Endodermal cell (in vitro differentiated cells): Measurements from ENCODE around the gene CAB39. TPM values are rescaled to one million over a fixed set of nuclear protein-coding genes. Genes with fewer than 3 reads are reported as not detected.

Source experiments
- DNase-seq: peaks from one replicate; pipeline ENCODE4 v3.0.0-alpha.2; 2017
- H3K27ac ChIP-seq: 2 replicates; pipeline ENCODE4 v1.5.1; 2013; ENCODE audit warnings: mild to moderate bottlenecking, low read depth, low read length, moderate library complexity
- H3K27me3 ChIP-seq: 2 replicates; pipeline ENCODE4 v1.6.1; 2013; ENCODE audit warnings: mild to moderate bottlenecking, low read length, moderate library complexity; ENCODE audit not compliant: insufficient read depth, control insufficient read depth, poor library complexity, severe bottlenecking
- H3K36me3 ChIP-seq: 2 replicates; pipeline ENCODE4 v1.7.0; 2013; ENCODE audit warnings: mild to moderate bottlenecking, low read length, moderate library complexity; ENCODE audit not compliant: control insufficient read depth, insufficient read depth
- H3K4me1 ChIP-seq: one replicate; pipeline ENCODE4 v1.7.0; 2013; ENCODE audit warnings: low read length; ENCODE audit not compliant: control insufficient read depth, insufficient read depth
- H3K4me3 ChIP-seq: 2 replicates; pipeline ENCODE4 v1.5.1; 2013; ENCODE audit warnings: mild to moderate bottlenecking, low read length, moderate library complexity
- H3K9ac ChIP-seq: 2 replicates; pipeline ENCODE4 v1.6.1; 2013; ENCODE audit warnings: mild to moderate bottlenecking, low read length, moderate library complexity; ENCODE audit not compliant: poor library complexity, severe bottlenecking; ENCODE audit errors: extremely low read depth
- H3K9me3 ChIP-seq: 2 replicates; pipeline ENCODE4 v1.6.1; 2013; ENCODE audit warnings: mild to moderate bottlenecking, low read length, moderate library complexity; ENCODE audit not compliant: control insufficient read depth
- H3K27ac Mint-ChIP-seq: 2 replicates; pipeline ENCODE4 v1.8.0; 2020; ENCODE audit warnings: mixed read lengths
- H3K27me3 Mint-ChIP-seq: 2 replicates; pipeline ENCODE4 v1.8.0; 2021; ENCODE audit warnings: mild to moderate bottlenecking, mixed read lengths; ENCODE audit not compliant: insufficient read depth
- H3K36me3 Mint-ChIP-seq: 2 replicates; pipeline ENCODE4 v1.8.0; 2020; ENCODE audit warnings: low read depth, mixed read lengths
- H3K4me1 Mint-ChIP-seq: 2 replicates; pipeline ENCODE4 v1.8.0; 2020; ENCODE audit warnings: mixed read lengths
- H3K4me3 Mint-ChIP-seq: 2 replicates; pipeline ENCODE4 v1.8.0; 2020; ENCODE audit warnings: mild to moderate bottlenecking, moderate library complexity, mixed read lengths
- H3K9me3 Mint-ChIP-seq: 2 replicates; pipeline ENCODE4 v1.8.0; 2020; ENCODE audit warnings: mild to moderate bottlenecking, mixed read lengths
- WGBS, 2 experiments: methylation state at CpG; one replicate each; pipeline versions ENCODE4 v1.1.5 to v1.1.7; 2013; ENCODE audit warnings: missing lambda C conversion rate in 2 of 2, mixed read lengths in 1 of 2; ENCODE audit not compliant: insufficient coverage in 1 of 2, insufficient read length in 1 of 2; 5-methylcytosine and 5-hydroxymethylcytosine counted together
- total RNA-seq, 2 donors: library from RNA; stranded (reverse); fragmentation: NEBNext Ultra II Directional in 1 of 2; extraction: Animal tissue kit (Norgen Biotek cat#: 25700) in 1 of 2; gene quantifications; 2 replicates in 1 of 2; 3 replicates in 1 of 2; pipeline ENCODE4 v1.2.1, GENCODE V29; 2021
- TF ChIP-seq, protein P1 (sequence below): fragments of 200-600 bp; sonication (generic); conservative IDR thresholded peaks from 2 replicates; pipeline ENCODE4 v1.5.0; 2021; ENCODE audit warnings: antibody characterized with exemption, mild to moderate bottlenecking

The CAB39 gene
- total RNA-seq, 2 donors from 2014 or later: 41.4 to 48.4 TPM

DNA sequence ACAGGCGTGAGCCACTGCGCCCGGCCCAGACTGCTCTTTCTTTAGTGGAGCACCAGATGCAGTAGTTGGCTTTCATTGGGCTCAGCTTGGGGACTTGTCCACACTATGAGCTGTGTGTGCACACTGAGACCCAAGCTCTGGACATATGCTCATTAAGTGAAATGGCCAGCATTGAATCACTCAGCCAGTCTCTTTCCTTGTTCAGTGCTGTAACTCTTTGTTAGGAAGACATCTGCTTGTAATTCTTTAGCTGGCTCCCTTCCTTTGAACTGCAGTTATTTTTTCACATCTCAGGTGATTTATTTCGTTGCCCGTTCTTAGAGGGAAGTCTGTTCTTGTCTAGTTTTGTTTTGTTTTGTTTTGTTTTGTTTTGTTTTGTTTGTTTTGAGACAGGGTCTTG is 70.5 kb downstream of the CAB39 start:
- H3K36me3 ChIP-seq: peaks cover 45% of the 10 kb centered on the region
- Mint-ChIP-seq H3K4me3 (no peak overlapping the region), H3K4me1 (peaks cover 27% of the 10 kb centered on the region), H3K9me3 (peaks cover 19% of the 10 kb centered on the region), H3K27me3 (no peaks in the 10 kb centered on the region), H3K36me3 (peaks cover 43% of the 10 kb centered on the region), H3K27ac (no peak overlapping the region)
- 91 to 98% methylated on average over 3 to 5 of the region's 5 CpGs for WGBS, 2 experiments
- no peak overlapping the region for H3K9ac ChIP-seq
- TF ChIP-seq, protein P1, sequence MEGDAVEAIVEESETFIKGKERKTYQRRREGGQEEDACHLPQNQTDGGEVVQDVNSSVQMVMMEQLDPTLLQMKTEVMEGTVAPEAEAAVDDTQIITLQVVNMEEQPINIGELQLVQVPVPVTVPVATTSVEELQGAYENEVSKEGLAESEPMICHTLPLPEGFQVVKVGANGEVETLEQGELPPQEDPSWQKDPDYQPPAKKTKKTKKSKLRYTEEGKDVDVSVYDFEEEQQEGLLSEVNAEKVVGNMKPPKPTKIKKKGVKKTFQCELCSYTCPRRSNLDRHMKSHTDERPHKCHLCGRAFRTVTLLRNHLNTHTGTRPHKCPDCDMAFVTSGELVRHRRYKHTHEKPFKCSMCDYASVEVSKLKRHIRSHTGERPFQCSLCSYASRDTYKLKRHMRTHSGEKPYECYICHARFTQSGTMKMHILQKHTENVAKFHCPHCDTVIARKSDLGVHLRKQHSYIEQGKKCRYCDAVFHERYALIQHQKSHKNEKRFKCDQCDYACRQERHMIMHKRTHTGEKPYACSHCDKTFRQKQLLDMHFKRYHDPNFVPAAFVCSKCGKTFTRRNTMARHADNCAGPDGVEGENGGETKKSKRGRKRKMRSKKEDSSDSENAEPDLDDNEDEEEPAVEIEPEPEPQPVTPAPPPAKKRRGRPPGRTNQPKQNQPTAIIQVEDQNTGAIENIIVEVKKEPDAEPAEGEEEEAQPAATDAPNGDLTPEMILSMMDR: no peak
- peaks cover 4% of the 10 kb centered on the region for H3K4me1 ChIP-seq
- H3K4me3 ChIP-seq: no peak overlapping the region
- H3K9me3 ChIP-seq: peaks cover 36% of the 10 kb centered on the region
- DNase-seq: no peak
- no peaks in the 10 kb centered on the region for H3K27me3 ChIP-seq
- no peak overlapping the region for H3K27ac ChIP-seq

DNA sequence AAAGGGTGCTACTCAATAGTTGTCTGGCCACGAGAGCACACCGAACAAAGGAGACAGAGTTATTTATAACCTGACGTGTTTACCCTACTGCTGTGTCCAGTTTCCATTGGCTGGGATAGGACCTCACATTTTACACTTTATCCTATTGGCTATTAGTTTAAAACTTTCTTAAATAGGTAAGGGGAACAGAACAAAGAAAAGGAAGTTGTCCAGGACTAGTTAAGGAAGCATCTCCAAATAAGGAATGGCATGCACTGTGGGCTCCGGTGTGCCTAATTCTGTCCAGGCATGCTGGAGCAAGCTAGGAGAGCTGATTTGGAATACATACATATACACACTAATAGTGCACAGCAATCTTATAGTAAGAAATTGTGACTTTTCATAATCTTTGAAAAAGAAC is 72.2 kb downstream of the CAB39 start:
- H3K27ac ChIP-seq: no peak overlapping the region
- peak overlapping the region; percentile 61 for H3K4me3 ChIP-seq
- Mint-ChIP-seq H3K27me3 (no peaks in the 10 kb centered on the region), H3K4me1 (peaks cover 25% of the 10 kb centered on the region), H3K9me3 (peaks cover 33% of the 10 kb centered on the region), H3K36me3 (peaks cover 58% of the 10 kb centered on the region), H3K4me3 (no peak overlapping the region), H3K27ac (peak overlapping the region; percentile 66)
- TF ChIP-seq, protein P1: no peak
- H3K36me3 ChIP-seq: peaks cover 55% of the 10 kb centered on the region
- peaks cover 53% of the 10 kb centered on the region for H3K9me3 ChIP-seq
- peaks cover 4% of the 10 kb centered on the region for H3K4me1 ChIP-seq
- DNase-seq: no peak
- WGBS, 2 experiments: 96 to 99% methylated on average over 2 to 4 of the region's 4 CpGs
- H3K9ac ChIP-seq: no peak overlapping the region
- H3K27me3 ChIP-seq: no peaks in the 10 kb centered on the region

DNA sequence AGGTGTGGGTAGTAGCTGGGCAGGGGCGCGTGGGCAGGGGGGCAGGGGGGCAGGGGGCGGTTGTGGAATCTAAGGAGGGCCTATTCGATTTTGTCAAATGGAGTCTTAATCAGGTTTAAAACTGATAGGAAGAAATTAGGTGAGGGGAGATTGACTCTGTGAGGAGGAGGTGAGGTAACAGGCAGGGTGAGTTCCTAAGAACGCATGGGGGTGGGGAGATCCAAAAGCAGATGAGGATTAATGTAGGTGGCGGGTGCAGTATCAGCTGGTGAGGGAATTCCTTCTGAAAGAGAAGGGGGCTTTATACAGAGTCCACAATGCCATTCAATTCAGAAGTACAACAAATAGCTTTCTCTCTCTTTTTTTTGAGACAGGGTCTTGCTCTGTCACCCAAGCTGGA is 72.7 kb downstream of the CAB39 start:
- Histone ChIP-seq H3K9ac (no peak overlapping the region), H3K9me3 (peaks cover 56% of the 10 kb centered on the region), H3K27ac (no peak overlapping the region), H3K4me3 (no peak overlapping the region), H3K36me3 (peaks cover 60% of the 10 kb centered on the region), H3K27me3 (no peaks in the 10 kb centered on the region), H3K4me1 (peaks cover 4% of the 10 kb centered on the region)
- H3K27ac Mint-ChIP-seq: peak overlapping the region; percentile 66
- peaks cover 25% of the 10 kb centered on the region for H3K4me1 Mint-ChIP-seq
- H3K4me3 Mint-ChIP-seq: no peak overlapping the region
- 90 to 91% methylated on average over 4 to 6 of the region's 6 CpGs for WGBS, 2 experiments
- peaks cover 62% of the 10 kb centered on the region for H3K36me3 Mint-ChIP-seq
- TF ChIP-seq, protein P1: no peak
- peaks cover 33% of the 10 kb centered on the region for H3K9me3 Mint-ChIP-seq
- no peaks in the 10 kb centered on the region for H3K27me3 Mint-ChIP-seq
- no peak for DNase-seq
